SJCRH30 (cell line): ENCODE measurements around the gene EPG5. TPM values are rescaled to one million over a fixed set of nuclear protein-coding genes. Genes with fewer than 3 reads are reported as not detected.

ENCODE experiments used
- DNase-seq, 2 experiments: peaks; one replicate each; pipeline ENCODE4 v3.0.0-alpha.2; 2015 to 2020
- H3K27ac ChIP-seq: fragments of 250-450 bp; sonication (Bioruptor Pico); 2 replicates; pipeline ENCODE4 v1.5.1; 2020; ENCODE audit warnings: mild to moderate bottlenecking, moderate library complexity
- H3K27me3 ChIP-seq: fragments of 250-450 bp; sonication (Bioruptor Pico); 2 replicates; pipeline ENCODE4 v1.5.1; 2020; ENCODE audit warnings: mild to moderate bottlenecking, moderate library complexity
- H3K36me3 ChIP-seq: fragments of 250-450 bp; sonication (Bioruptor Pico); 2 replicates; pipeline ENCODE4 v1.5.1; 2020; ENCODE audit warnings: mild to moderate bottlenecking, moderate library complexity
- H3K4me1 ChIP-seq: fragments of 250-450 bp; sonication (Bioruptor Pico); 2 replicates; pipeline ENCODE4 v1.5.1; 2020; ENCODE audit warnings: mild to moderate bottlenecking, moderate library complexity
- H3K4me3 ChIP-seq: fragments of 250-450 bp; sonication (Bioruptor Pico); 2 replicates; pipeline ENCODE4 v1.5.1; 2020; ENCODE audit warnings: mild to moderate bottlenecking, moderate library complexity
- H3K9me3 ChIP-seq: fragments of 250-450 bp; sonication (Bioruptor Pico); replicated peaks from 2 replicates; pipeline ENCODE4 v1.5.1; 2020; ENCODE audit warnings: mild to moderate bottlenecking, moderate library complexity
- total RNA-seq: library from RNA; depleted of rRNA; stranded (reverse); fragments of >200 nt; shearing (Covaris generic); gene quantifications from 2 replicates; pipeline ENCODE4 v1.2.3, GENCODE V29; 2014

EPG5 gene
- total RNA-seq, 1 experiment from 2014 or later: 8.7 TPM

DNA sequence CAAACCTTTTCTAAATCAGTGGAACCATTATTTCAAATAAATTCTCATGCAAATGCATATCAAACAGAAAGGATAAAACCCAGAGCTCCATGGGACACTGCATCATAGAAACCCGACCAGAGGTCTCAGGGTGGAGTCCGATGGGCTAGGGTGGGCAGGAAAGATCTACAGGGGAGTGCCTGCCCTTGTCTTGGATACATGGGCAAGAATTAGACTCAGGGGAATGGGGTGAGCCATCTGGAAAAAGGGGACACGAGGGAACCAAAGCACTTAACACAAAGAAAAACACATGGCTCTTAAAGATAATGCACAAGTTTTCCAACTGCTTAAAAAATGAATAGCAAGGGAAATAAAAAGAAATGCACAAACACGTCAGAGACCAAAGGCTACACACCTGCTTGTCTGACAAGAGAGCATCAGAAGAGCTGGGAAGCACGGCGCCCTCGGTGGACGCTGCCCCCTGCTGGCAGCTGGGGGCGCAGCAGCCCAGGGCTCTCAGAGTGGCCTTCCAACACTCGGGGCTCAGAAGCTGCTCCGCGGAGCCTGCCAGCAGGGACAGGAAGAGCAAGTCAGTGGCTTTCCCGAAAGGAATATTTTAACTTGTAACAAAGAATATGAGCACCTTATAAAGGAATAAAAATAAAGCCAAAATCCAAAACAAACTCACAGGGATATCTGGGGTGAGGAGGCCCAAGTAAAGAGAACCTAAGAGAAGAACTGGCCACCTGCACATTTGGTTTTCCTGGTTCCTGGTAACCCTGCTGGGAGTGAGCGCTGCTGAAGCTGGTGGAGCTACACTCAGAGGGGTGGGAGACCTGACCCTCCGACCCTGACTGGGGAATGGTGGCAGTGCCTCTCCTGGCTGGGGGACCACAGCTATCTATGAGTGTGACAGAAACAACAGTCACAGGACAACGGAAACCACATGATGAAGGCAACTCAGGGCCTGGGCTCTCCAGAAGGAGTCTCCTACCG is 87.2 kb downstream of the EPG5 start:
- H3K9me3 ChIP-seq: no peaks in the 10 kb centered on the region
- peak; percentile 24 to 62 for DNase-seq
- no peaks in the 10 kb centered on the region for H3K27me3 ChIP-seq
- no peak overlapping the region for H3K27ac ChIP-seq
- 0 out of 2 replicates have a peak, but pooled peaks cover 2% of the 10 kb centered on the region for H3K36me3 ChIP-seq
- no peaks in the 10 kb centered on the region for H3K4me1 ChIP-seq
- H3K4me3 ChIP-seq: no peak overlapping the region

DNA sequence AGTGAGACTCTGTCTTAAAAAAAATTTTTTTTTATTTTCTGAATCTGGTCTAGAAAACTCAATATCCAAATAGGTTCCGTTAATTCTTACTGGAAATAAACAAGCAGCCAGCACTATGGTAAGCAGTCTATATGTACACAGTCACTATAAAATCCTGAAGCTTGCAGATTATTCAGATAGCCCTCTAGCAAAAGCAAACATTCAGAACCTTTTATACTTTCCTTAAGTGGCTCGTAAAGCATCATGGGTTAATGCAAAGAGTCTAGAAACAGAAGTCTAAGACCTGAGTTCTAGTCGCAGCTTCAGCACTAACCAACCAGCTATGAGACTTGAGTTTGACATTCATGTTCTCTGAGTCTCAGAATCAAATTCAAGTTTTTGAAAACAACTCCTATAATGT is 89.7 kb downstream of the EPG5 start:
- no peak overlapping the region for H3K4me3 ChIP-seq
- H3K36me3 ChIP-seq: 0 out of 2 replicates have a peak, but pooled peaks cover 2% of the 10 kb centered on the region
- H3K9me3 ChIP-seq: no peaks in the 10 kb centered on the region
- DNase-seq: no peak
- no peak overlapping the region for H3K27ac ChIP-seq
- no peaks in the 10 kb centered on the region for H3K4me1 ChIP-seq
- no peaks in the 10 kb centered on the region for H3K27me3 ChIP-seq

GRCh38 chr18:45876161-45876560 is 91.0 kb downstream of the EPG5 start:
- Histone ChIP-seq H3K4me3 (no peak overlapping the region), H3K36me3 (0 out of 2 replicates have a peak, but pooled peaks cover 2% of the 10 kb centered on the region), H3K9me3 (no peaks in the 10 kb centered on the region), H3K27ac (no peak overlapping the region), H3K27me3 (no peaks in the 10 kb centered on the region), H3K4me1 (no peaks in the 10 kb centered on the region)
- DNase-seq: peak; percentile 19 to 57

- no peak for DNase-seq
- Histone ChIP-seq H3K36me3 (0 out of 2 replicates have a peak, but pooled peaks cover 2% of the 10 kb centered on the region), H3K9me3 (no peaks in the 10 kb centered on the region), H3K27ac (no peak overlapping the region), H3K27me3 (no peaks in the 10 kb centered on the region), H3K4me3 (no peak overlapping the region), H3K4me1 (no peaks in the 10 kb centered on the region)
These were observed 92.5 kb downstream of the EPG5 start for GRCh38 chr18:45874491-45875184.

DNA sequence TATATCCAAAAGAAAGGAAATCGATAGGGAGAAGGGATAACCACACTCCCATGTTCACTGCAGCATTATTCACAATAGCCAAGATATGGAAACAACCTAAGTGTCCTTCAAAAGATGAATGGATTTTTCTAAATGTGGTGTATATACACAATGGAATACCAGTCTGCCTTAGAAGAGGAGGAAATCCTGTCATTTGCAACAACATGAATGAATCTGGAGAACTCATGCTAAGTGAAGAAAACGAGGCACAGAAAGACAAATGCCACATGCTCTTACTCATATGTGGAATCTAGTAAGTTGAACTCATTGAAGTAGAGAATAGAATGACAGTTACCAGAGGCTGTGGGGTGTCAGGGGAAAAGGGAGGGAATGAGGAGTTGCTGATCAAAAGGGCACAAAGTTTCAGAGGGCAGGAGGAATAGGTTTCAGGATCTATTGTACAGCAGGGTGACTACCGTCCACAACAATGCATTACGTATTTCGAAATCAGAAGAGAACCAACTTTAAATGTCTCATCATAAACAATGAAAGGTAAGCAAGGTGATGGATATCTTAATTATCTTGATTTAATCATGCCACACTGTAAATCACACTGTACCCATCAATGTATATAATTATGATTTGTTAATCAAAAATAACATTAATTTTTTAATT is 95.6 kb downstream of the EPG5 start:
- H3K27me3 ChIP-seq: no peaks in the 10 kb centered on the region
- no peaks in the 10 kb centered on the region for H3K36me3 ChIP-seq
- no peak overlapping the region for H3K4me3 ChIP-seq
- H3K27ac ChIP-seq: no peak overlapping the region
- H3K4me1 ChIP-seq: no peaks in the 10 kb centered on the region
- H3K9me3 ChIP-seq: no peaks in the 10 kb centered on the region
- no peak for DNase-seq

GRCh38 chr18:45870419-45870818 is 96.7 kb downstream of the EPG5 start:
- no peaks in the 10 kb centered on the region for H3K9me3 ChIP-seq
- H3K27ac ChIP-seq: no peak overlapping the region
- no peaks in the 10 kb centered on the region for H3K36me3 ChIP-seq
- H3K27me3 ChIP-seq: no peaks in the 10 kb centered on the region
- no peak for DNase-seq
- H3K4me1 ChIP-seq: no peaks in the 10 kb centered on the region
- H3K4me3 ChIP-seq: no peak overlapping the region

- H3K4me1 ChIP-seq: no peaks in the 10 kb centered on the region
- H3K27me3 ChIP-seq: no peaks in the 10 kb centered on the region
- H3K9me3 ChIP-seq: no peaks in the 10 kb centered on the region
- H3K36me3 ChIP-seq: peaks cover 8% of the 10 kb centered on the region; the same call in 1 of the 2 replicates
- no peak for DNase-seq
- H3K4me3 ChIP-seq: no peak overlapping the region
- no peak overlapping the region for H3K27ac ChIP-seq
These were observed 101.7 kb downstream of the EPG5 start for GRCh38 chr18:45865466-45865865.

GRCh38 chr18:45864081-45864480 is 103.0 kb downstream of the EPG5 start:
- DNase-seq: no peak
- Histone ChIP-seq H3K4me3 (no peak overlapping the region), H3K36me3 (peaks cover 8% of the 10 kb centered on the region; the same call in 1 of the 2 replicates), H3K4me1 (no peaks in the 10 kb centered on the region), H3K27me3 (no peaks in the 10 kb centered on the region), H3K9me3 (no peaks in the 10 kb centered on the region), H3K27ac (no peak overlapping the region)

DNA sequence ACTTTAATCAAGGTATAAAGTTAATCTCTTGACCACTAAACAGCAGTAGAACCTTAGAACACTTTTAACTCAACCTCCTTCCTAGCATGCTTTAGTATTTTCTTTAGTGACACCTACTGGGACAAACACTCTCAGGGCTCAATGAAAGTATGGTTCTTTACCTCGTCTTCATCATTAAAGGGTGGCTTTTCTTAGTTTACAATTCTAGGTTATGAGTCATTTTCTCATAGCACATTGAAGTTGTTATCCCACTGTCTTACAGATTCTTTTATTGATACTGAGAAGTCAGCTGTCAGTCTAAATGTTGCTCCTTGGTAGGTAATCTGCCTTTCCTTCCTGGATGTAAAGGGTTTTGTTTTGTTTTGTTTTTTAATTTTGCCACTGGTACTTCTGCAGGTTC is 103.7 kb downstream of the EPG5 start:
- peaks cover 8% of the 10 kb centered on the region; the same call in 1 of the 2 replicates for H3K36me3 ChIP-seq
- no peaks in the 10 kb centered on the region for H3K4me1 ChIP-seq
- no peak overlapping the region for H3K27ac ChIP-seq
- no peaks in the 10 kb centered on the region for H3K9me3 ChIP-seq
- no peak for DNase-seq
- no peak overlapping the region for H3K4me3 ChIP-seq
- no peaks in the 10 kb centered on the region for H3K27me3 ChIP-seq

DNA sequence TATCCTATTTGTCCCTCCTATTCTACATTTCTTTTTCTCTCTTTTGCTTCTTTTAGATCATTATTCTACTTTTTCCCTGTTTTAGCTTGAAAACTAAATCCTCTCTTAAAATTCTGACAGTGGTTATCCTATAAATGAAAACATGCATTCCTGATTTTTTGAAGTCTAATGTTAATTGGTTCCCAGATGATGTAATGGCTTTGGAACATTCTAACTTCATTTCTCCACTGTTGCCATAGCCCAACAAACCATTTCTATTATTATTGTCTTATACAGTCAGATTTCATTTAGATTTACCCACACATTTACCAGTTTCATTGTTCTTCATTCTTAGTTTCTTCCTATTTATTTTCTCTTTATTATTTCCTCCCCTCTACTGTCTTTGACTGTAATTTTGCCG is 105.2 kb downstream of the EPG5 start:
- no peak for DNase-seq
- Histone ChIP-seq H3K27ac (no peak overlapping the region), H3K27me3 (no peaks in the 10 kb centered on the region), H3K4me1 (no peaks in the 10 kb centered on the region), H3K36me3 (peaks cover 8% of the 10 kb centered on the region; the same call in 1 of the 2 replicates), H3K4me3 (no peak overlapping the region), H3K9me3 (no peaks in the 10 kb centered on the region)

- Histone ChIP-seq H3K27ac (no peak overlapping the region), H3K27me3 (no peaks in the 10 kb centered on the region), H3K4me1 (no peaks in the 10 kb centered on the region), H3K9me3 (no peaks in the 10 kb centered on the region), H3K36me3 (peaks cover 8% of the 10 kb centered on the region; the same call in 1 of the 2 replicates), H3K4me3 (no peak overlapping the region)
- DNase-seq: no peak
These were observed 106.2 kb downstream of the EPG5 start for GRCh38 chr18:45860971-45861370.

- Histone ChIP-seq H3K4me1 (no peaks in the 10 kb centered on the region), H3K36me3 (peaks cover 8% of the 10 kb centered on the region; the same call in 1 of the 2 replicates)
- DNase-seq: no peak
These were observed 106.6 kb downstream of the EPG5 start for GRCh38 chr18:45860492-45860891.

DNA sequence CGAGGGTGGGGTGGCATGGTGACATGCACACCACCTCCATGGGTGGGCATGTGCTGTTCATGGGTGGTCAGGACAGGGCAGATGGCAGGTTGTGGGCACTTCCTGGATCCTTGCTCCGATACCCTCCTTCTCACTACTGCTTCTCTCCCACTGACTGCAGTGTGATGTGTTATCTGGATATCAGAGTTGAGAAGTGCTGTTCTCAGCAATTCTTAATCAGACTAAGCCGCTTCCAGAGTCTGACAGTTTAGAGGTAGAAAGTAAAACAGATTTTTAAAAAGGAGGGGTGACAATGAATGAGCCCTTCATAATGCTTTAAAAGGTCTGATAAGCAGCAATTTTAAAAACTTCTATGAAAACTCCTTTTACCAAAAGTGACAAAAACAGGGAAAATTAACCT is 107.8 kb downstream of the EPG5 start:
- H3K36me3 ChIP-seq: 0 out of 2 replicates have a peak, but pooled peaks cover 2% of the 10 kb centered on the region
- H3K9me3 ChIP-seq: no peaks in the 10 kb centered on the region
- DNase-seq: no peak
- H3K4me3 ChIP-seq: no peak overlapping the region
- H3K27me3 ChIP-seq: no peaks in the 10 kb centered on the region
- no peak overlapping the region for H3K27ac ChIP-seq
- no peaks in the 10 kb centered on the region for H3K4me1 ChIP-seq

More at GRCh38 chr18:45860492-45860891, 106.6 kb downstream of the EPG5 start:
- no peaks in the 10 kb centered on the region for H3K27me3 ChIP-seq
- no peaks in the 10 kb centered on the region for H3K9me3 ChIP-seq
- H3K27ac ChIP-seq: no peak overlapping the region
- H3K4me3 ChIP-seq: no peak overlapping the region

GRCh38 chr18:45856531-45856930 is 110.6 kb downstream of the EPG5 start:
- Histone ChIP-seq H3K27ac (no peak overlapping the region), H3K36me3 (no peaks in the 10 kb centered on the region), H3K4me1 (no peaks in the 10 kb centered on the region), H3K27me3 (no peaks in the 10 kb centered on the region), H3K9me3 (no peaks in the 10 kb centered on the region), H3K4me3 (no peak overlapping the region)
- no peak for DNase-seq
